ENCODE measurements around the gene TGM2. TPM values are rescaled to one million over a fixed set of nuclear protein-coding genes. Genes with fewer than 3 reads are reported as not detected.

The TGM2 gene
- total RNA-seq, 1 experiment from 2014 or later, result 138 TPM

DNA sequence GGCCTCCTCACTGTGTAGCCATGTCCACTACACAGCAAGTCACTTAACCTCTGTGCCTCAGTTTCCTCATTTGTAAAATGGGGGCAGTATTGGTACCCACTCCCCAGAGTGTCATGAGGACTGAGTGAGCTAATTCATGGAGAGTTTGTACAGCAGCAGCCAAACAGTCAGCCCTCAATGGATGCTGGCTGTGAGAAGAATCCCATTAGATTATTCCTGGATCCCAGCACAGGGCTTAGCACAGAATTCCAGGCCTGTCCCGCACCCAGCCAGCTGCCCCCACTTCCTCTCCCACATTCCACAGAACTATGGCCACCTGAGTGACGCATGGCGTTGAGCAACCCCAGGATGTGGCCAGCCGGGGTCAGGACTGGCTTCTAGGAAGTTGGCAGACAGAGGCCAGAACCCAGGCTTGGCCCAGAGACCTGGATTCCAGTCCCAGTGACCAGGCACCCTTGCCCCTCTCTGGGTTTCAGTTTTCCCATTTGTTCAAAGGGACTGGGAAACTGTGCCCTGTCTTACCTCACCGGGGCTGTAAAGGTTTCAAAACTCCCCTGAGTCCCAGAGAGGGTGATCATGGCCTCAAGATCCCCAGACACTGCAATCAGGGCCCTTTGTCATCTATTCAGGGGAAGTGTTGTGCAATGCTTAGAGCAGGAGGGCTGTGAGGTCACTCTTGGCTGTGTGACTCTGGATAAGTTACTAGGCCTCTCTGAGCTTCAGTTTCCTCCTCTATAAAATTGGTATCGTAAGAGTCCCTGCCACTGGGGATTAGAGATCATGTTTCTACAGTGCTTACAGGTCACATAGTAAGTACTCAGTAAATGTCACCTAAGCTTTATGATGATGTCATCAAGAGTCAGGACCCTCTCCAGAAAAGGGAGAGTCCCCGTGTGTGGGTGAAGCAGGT lies 3.0 kb upstream of the TGM2 start:
- TF ChIP-seq, protein P1, sequence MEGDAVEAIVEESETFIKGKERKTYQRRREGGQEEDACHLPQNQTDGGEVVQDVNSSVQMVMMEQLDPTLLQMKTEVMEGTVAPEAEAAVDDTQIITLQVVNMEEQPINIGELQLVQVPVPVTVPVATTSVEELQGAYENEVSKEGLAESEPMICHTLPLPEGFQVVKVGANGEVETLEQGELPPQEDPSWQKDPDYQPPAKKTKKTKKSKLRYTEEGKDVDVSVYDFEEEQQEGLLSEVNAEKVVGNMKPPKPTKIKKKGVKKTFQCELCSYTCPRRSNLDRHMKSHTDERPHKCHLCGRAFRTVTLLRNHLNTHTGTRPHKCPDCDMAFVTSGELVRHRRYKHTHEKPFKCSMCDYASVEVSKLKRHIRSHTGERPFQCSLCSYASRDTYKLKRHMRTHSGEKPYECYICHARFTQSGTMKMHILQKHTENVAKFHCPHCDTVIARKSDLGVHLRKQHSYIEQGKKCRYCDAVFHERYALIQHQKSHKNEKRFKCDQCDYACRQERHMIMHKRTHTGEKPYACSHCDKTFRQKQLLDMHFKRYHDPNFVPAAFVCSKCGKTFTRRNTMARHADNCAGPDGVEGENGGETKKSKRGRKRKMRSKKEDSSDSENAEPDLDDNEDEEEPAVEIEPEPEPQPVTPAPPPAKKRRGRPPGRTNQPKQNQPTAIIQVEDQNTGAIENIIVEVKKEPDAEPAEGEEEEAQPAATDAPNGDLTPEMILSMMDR (IDR thresholded peaks at IDR 0.05; ENCODE audit: insufficient read depth in 1 of 2, low read depth in 1 of 2, low read length in 1 of 2, severe bottlenecking in 1 of 2, unreplicated experiment in 1 of 2), result no peak
- ChIA-PET CTCF (interaction anchor here (0.9 to 4.4 kb wide), 6 partner anchors 45 to 110 kb away, joined by 3 to 32 read pairs (median 4); no protein-coding TSS in a partner anchor), POLR2A (no interaction called here)
- intact Hi-C loops (cut with micrococcal nuclease; ENCODE audit: unreplicated experiment), result no loop called here
- Mint-ChIP-seq H3K4me1 (ENCODE audit: low read depth, unreplicated experiment) (peaks cover 34% of the 10 kb centered on the region), H3K9me3 (ENCODE audit: unreplicated experiment) (no peaks in the 10 kb centered on the region), H3K4me3 (ENCODE audit: unreplicated experiment) (no peak overlapping the region), H3K27me3 (ENCODE audit: insufficient read depth, unreplicated experiment) (no peaks in the 10 kb centered on the region), H3K36me3 (ENCODE audit: insufficient read depth, unreplicated experiment) (peaks cover 6% of the 10 kb centered on the region), H3K27ac (ENCODE audit: unreplicated experiment) (peak overlapping the region; percentile 8)
- peak; percentile 60 to 82 for DNase-seq
- Histone ChIP-seq H3K9me3 (no peaks in the 10 kb centered on the region), H3K27me3 (replicated peaks; ENCODE audit: control insufficient read depth, insufficient read depth, low read length) (no peaks in the 10 kb centered on the region), H3K36me3 (ENCODE audit: control insufficient read depth, insufficient read depth, low read length) (no peaks in the 10 kb centered on the region), H3K4me3 (ENCODE audit: low read depth, low read length) (no peak overlapping the region), H3K4me1 (peaks cover 39% of the 10 kb centered on the region)
- BruUV-seq (replicated peaks), result no TSS peak

DNA sequence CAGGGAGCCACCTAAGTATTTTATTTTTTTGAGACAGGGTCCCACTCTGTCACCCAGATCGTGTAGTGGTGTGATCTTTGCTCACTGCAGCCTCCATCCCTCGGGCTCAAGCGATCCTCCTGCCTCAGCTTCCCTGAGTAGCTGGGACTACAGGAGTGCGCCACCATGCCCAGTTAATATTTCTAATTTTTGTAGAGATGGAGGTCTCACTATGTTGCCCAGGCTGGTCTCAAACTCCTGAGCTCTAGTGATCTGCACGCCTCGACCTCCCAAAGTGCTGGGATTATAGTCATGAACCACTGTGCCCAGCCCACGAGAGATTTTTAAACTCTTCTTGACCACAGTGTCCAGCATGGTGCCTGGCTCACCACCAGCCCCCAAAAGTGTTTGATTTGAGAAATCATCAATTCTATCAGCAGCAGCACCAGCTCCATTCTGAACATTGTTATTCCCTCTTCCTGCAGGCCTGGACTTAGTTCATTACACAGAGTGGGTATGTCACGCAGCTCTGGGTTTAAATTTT lies 2.3 kb upstream of the TGM2 start:
- no peaks in the 10 kb centered on the region for H3K27me3 ChIP-seq (replicated peaks; ENCODE audit: control insufficient read depth, insufficient read depth, low read length)
- Mint-ChIP-seq H3K9me3 (ENCODE audit: unreplicated experiment) (no peaks in the 10 kb centered on the region), H3K36me3 (ENCODE audit: insufficient read depth, unreplicated experiment) (peaks cover 6% of the 10 kb centered on the region), H3K27ac (ENCODE audit: unreplicated experiment) (peak overlapping the region; percentile 8), H3K4me3 (ENCODE audit: unreplicated experiment) (no peak overlapping the region), H3K4me1 (ENCODE audit: low read depth, unreplicated experiment) (peaks cover 30% of the 10 kb centered on the region), H3K27me3 (ENCODE audit: insufficient read depth, unreplicated experiment) (no peaks in the 10 kb centered on the region)
- CTCF ChIA-PET, result interaction anchor here (0.9 to 4.4 kb wide), 5 partner anchors 44 to 110 kb away, joined by 3 to 32 read pairs (median 4); no protein-coding TSS in a partner anchor
- no peaks in the 10 kb centered on the region for H3K36me3 ChIP-seq (ENCODE audit: control insufficient read depth, insufficient read depth, low read length)
- H3K4me1 ChIP-seq, result peaks cover 36% of the 10 kb centered on the region
- no peak for DNase-seq
- no peak overlapping the region for H3K4me3 ChIP-seq (ENCODE audit: low read depth, low read length)
- no TSS peak for BruUV-seq (replicated peaks)
- TF ChIP-seq, protein P1 (IDR thresholded peaks at IDR 0.05; ENCODE audit: insufficient read depth in 1 of 2, low read depth in 1 of 2, low read length in 1 of 2, severe bottlenecking in 1 of 2, unreplicated experiment in 1 of 2), result no peak
- H3K9me3 ChIP-seq, result no peaks in the 10 kb centered on the region
- intact Hi-C loops (cut with micrococcal nuclease; ENCODE audit: unreplicated experiment), result no loop called here
- POLR2A ChIA-PET, result no interaction called here

DNA sequence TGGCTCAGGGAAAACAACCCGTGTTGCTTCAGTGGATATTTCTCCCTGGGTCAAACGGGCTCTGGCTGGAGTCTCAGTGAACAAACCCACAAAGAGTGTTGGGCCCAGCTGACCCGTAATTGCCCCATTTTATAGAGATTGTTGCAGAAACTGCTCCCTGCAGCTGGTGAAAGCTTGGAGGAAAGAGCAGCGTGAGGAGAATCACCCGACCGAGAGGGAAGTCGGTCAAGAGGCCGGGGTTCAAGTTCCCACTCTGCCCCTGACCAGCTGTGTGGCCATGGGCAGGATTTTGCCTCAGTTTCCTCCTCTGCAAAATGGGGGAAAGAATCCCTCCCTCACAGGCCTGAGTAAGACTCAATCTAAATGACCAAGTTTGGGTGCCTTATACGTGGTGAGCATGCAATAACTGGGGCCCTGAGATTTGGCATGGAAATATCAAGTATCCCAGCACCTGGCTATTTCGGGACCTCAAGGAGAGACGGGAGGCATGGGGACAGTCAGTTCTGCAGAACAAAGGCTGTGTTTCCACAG lies 1.7 kb upstream of the TGM2 start:
- BruUV-seq (replicated peaks), result no TSS peak
- Histone ChIP-seq H3K27me3 (replicated peaks; ENCODE audit: control insufficient read depth, insufficient read depth, low read length) (no peaks in the 10 kb centered on the region), H3K4me1 (peaks cover 36% of the 10 kb centered on the region), H3K9me3 (no peaks in the 10 kb centered on the region), H3K4me3 (ENCODE audit: low read depth, low read length) (no peak overlapping the region), H3K36me3 (ENCODE audit: control insufficient read depth, insufficient read depth, low read length) (no peaks in the 10 kb centered on the region)
- Mint-ChIP-seq H3K27me3 (ENCODE audit: insufficient read depth, unreplicated experiment) (no peaks in the 10 kb centered on the region), H3K36me3 (ENCODE audit: insufficient read depth, unreplicated experiment) (peaks cover 6% of the 10 kb centered on the region), H3K9me3 (ENCODE audit: unreplicated experiment) (no peaks in the 10 kb centered on the region), H3K27ac (ENCODE audit: unreplicated experiment) (peak overlapping the region; percentile 6), H3K4me1 (ENCODE audit: low read depth, unreplicated experiment) (peaks cover 26% of the 10 kb centered on the region), H3K4me3 (ENCODE audit: unreplicated experiment) (no peak overlapping the region)
- POLR2A ChIA-PET, result interaction anchor here (0.6 kb wide), 2 partner anchors 22 to 69 kb away, joined by 5 to 7 read pairs; no protein-coding TSS in a partner anchor
- intact Hi-C loops (cut with micrococcal nuclease; ENCODE audit: unreplicated experiment), result no loop called here
- CTCF ChIA-PET, result interaction anchor here (0.7 to 4.4 kb wide), 7 partner anchors 43 to 109 kb away, joined by 3 to 32 read pairs (median 4); no protein-coding TSS in a partner anchor
- no peak for DNase-seq
- TF ChIP-seq, protein P1 (IDR thresholded peaks at IDR 0.05; ENCODE audit: insufficient read depth in 1 of 2, low read depth in 1 of 2, low read length in 1 of 2, severe bottlenecking in 1 of 2, unreplicated experiment in 1 of 2), result no peak

All from Caco-2 (cell line).